ENCODE measurements around the gene CDK6. TPM values are rescaled to one million over a fixed set of nuclear protein-coding genes. Genes with fewer than 3 reads are reported as not detected.

CDK6 gene
- total and polyA plus RNA-seq, 2 donors, result 6.5 to 42.0 TPM

- 95% methylated on average over 6 of the region's 6 CpGs for WGBS
- no peak overlapping the region for H3K27ac ChIP-seq (ENCODE audit: low read depth in 1 of 2, low read length in 1 of 2)
- H3K4me3 ChIP-seq (ENCODE audit: low read length in 2 of 2), result no peak overlapping the region
- DNase-seq (ENCODE audit: low read depth in 6 of 9, low spot score in 9 of 9), result no peak
- H3K9me3 ChIP-seq (ENCODE audit: control insufficient read depth in 2 of 2, insufficient read depth in 1 of 2, low read length in 1 of 2), result no peaks in the 10 kb centered on the region
- H3K36me3 ChIP-seq (ENCODE audit: control insufficient read depth in 2 of 2, insufficient read depth in 2 of 2, low read length in 1 of 2), result peaks cover 16 to 42% of the 10 kb centered on the region in 2 donors
- H3K27me3 ChIP-seq (ENCODE audit: control insufficient read depth in 2 of 2, insufficient read depth in 1 of 2, low read length in 1 of 2), result no peaks in the 10 kb centered on the region
- peaks cover 0 to 4% of the 10 kb centered on the region in 2 donors for H3K4me1 ChIP-seq (ENCODE audit: control insufficient read depth in 2 of 2, insufficient read depth in 2 of 2, low read length in 2 of 2)
These were observed 164.7 kb downstream of the CDK6 start for GRCh38 chr7:92671505-92672169.

GRCh38 chr7:92670204-92670851, 166.0 kb downstream of the CDK6 start:
- no peak for DNase-seq (ENCODE audit: low read depth in 6 of 9, low spot score in 9 of 9)
- Histone ChIP-seq H3K27me3 (ENCODE audit: control insufficient read depth in 2 of 2, insufficient read depth in 1 of 2, low read length in 1 of 2) (no peaks in the 10 kb centered on the region), H3K4me3 (ENCODE audit: low read length in 2 of 2) (no peak overlapping the region), H3K9me3 (ENCODE audit: control insufficient read depth in 2 of 2, insufficient read depth in 1 of 2, low read length in 1 of 2) (no peaks in the 10 kb centered on the region), H3K36me3 (ENCODE audit: control insufficient read depth in 2 of 2, insufficient read depth in 2 of 2, low read length in 1 of 2) (peaks cover 16 to 45% of the 10 kb centered on the region in 2 donors), H3K4me1 (ENCODE audit: control insufficient read depth in 2 of 2, insufficient read depth in 2 of 2, low read length in 2 of 2) (peaks cover 0 to 4% of the 10 kb centered on the region in 2 donors), H3K27ac (ENCODE audit: low read depth in 1 of 2, low read length in 1 of 2) (no peak overlapping the region)
- 94% methylated on average over 2 of the region's 2 CpGs for WGBS

- 96% methylated on average over 3 of the region's 3 CpGs for WGBS
- H3K27ac ChIP-seq (ENCODE audit: low read depth in 1 of 2, low read length in 1 of 2), result no peak overlapping the region
- peaks cover 0 to 2% of the 10 kb centered on the region in 2 donors for H3K4me1 ChIP-seq (ENCODE audit: control insufficient read depth in 2 of 2, insufficient read depth in 2 of 2, low read length in 2 of 2)
- DNase-seq (ENCODE audit: low read depth in 6 of 9, low spot score in 9 of 9), result no peak
- peaks cover 16 to 45% of the 10 kb centered on the region in 2 donors for H3K36me3 ChIP-seq (ENCODE audit: control insufficient read depth in 2 of 2, insufficient read depth in 2 of 2, low read length in 1 of 2)
- H3K27me3 ChIP-seq (ENCODE audit: control insufficient read depth in 2 of 2, insufficient read depth in 1 of 2, low read length in 1 of 2), result no peaks in the 10 kb centered on the region
- no peak overlapping the region for H3K4me3 ChIP-seq (ENCODE audit: low read length in 2 of 2)
- H3K9me3 ChIP-seq (ENCODE audit: control insufficient read depth in 2 of 2, insufficient read depth in 1 of 2, low read length in 1 of 2), result no peaks in the 10 kb centered on the region
These were observed 166.7 kb downstream of the CDK6 start for GRCh38 chr7:92669616-92670165.

- peaks cover 16 to 48% of the 10 kb centered on the region in 2 donors for H3K36me3 ChIP-seq (ENCODE audit: control insufficient read depth in 2 of 2, insufficient read depth in 2 of 2, low read length in 1 of 2)
- H3K27ac ChIP-seq (ENCODE audit: low read depth in 1 of 2, low read length in 1 of 2), result no peak overlapping the region
- no peaks in the 10 kb centered on the region for H3K9me3 ChIP-seq (ENCODE audit: control insufficient read depth in 2 of 2, insufficient read depth in 1 of 2, low read length in 1 of 2)
- H3K4me3 ChIP-seq (ENCODE audit: low read length in 2 of 2), result no peak overlapping the region
- no peak for DNase-seq (ENCODE audit: low read depth in 6 of 9, low spot score in 9 of 9)
- no peaks in the 10 kb centered on the region for H3K27me3 ChIP-seq (ENCODE audit: control insufficient read depth in 2 of 2, insufficient read depth in 1 of 2, low read length in 1 of 2)
- no peaks in the 10 kb centered on the region for H3K4me1 ChIP-seq (ENCODE audit: control insufficient read depth in 2 of 2, insufficient read depth in 2 of 2, low read length in 2 of 2)
These were observed 167.8 kb downstream of the CDK6 start for GRCh38 chr7:92668564-92668963.

GRCh38 chr7:92667816-92668535, 168.4 kb downstream of the CDK6 start:
- Histone ChIP-seq H3K4me1 (ENCODE audit: control insufficient read depth in 2 of 2, insufficient read depth in 2 of 2, low read length in 2 of 2) (peaks cover 0 to 3% of the 10 kb centered on the region in 2 donors), H3K36me3 (ENCODE audit: control insufficient read depth in 2 of 2, insufficient read depth in 2 of 2, low read length in 1 of 2) (peaks cover 16 to 48% of the 10 kb centered on the region in 2 donors), H3K4me3 (ENCODE audit: low read length in 2 of 2) (no peak overlapping the region), H3K27ac (ENCODE audit: low read depth in 1 of 2, low read length in 1 of 2) (no peak overlapping the region), H3K9me3 (ENCODE audit: control insufficient read depth in 2 of 2, insufficient read depth in 1 of 2, low read length in 1 of 2) (no peaks in the 10 kb centered on the region), H3K27me3 (ENCODE audit: control insufficient read depth in 2 of 2, insufficient read depth in 1 of 2, low read length in 1 of 2) (no peaks in the 10 kb centered on the region)
- 97% methylated on average over 6 of the region's 6 CpGs for WGBS
- no peak for DNase-seq (ENCODE audit: low read depth in 6 of 9, low spot score in 9 of 9)

GRCh38 chr7:92665926-92666325, 170.4 kb downstream of the CDK6 start:
- WGBS, result 78% methylated on average over 2 of the region's 2 CpGs
- no peak for DNase-seq (ENCODE audit: low read depth in 6 of 9, low spot score in 9 of 9)
- Histone ChIP-seq H3K27me3 (ENCODE audit: control insufficient read depth in 2 of 2, insufficient read depth in 1 of 2, low read length in 1 of 2) (no peaks in the 10 kb centered on the region), H3K4me1 (ENCODE audit: control insufficient read depth in 2 of 2, insufficient read depth in 2 of 2, low read length in 2 of 2) (peaks cover 0 to 3% of the 10 kb centered on the region in 2 donors), H3K27ac (ENCODE audit: low read depth in 1 of 2, low read length in 1 of 2) (no peak overlapping the region), H3K9me3 (ENCODE audit: control insufficient read depth in 2 of 2, insufficient read depth in 1 of 2, low read length in 1 of 2) (no peaks in the 10 kb centered on the region), H3K4me3 (ENCODE audit: low read length in 2 of 2) (no peak overlapping the region), H3K36me3 (ENCODE audit: control insufficient read depth in 2 of 2, insufficient read depth in 2 of 2, low read length in 1 of 2) (peaks cover 17 to 54% of the 10 kb centered on the region in 2 donors)

- peaks cover 21 to 23% of the 10 kb centered on the region in 2 donors for H3K4me1 ChIP-seq (ENCODE audit: control insufficient read depth in 2 of 2, insufficient read depth in 2 of 2, low read length in 2 of 2)
- H3K27ac ChIP-seq (ENCODE audit: low read depth in 1 of 2, low read length in 1 of 2), result no peak overlapping the region
- H3K36me3 ChIP-seq (ENCODE audit: control insufficient read depth in 2 of 2, insufficient read depth in 2 of 2, low read length in 1 of 2), result peaks cover 11 to 35% of the 10 kb centered on the region in 2 donors
- H3K4me3 ChIP-seq (ENCODE audit: low read length in 2 of 2), result no peak overlapping the region
- H3K27me3 ChIP-seq (ENCODE audit: control insufficient read depth in 2 of 2, insufficient read depth in 1 of 2, low read length in 1 of 2), result no peaks in the 10 kb centered on the region
- no peak for DNase-seq (ENCODE audit: low read depth in 6 of 9, low spot score in 9 of 9)
- WGBS, result 97% methylated on average over 1 of the region's 1 CpG
- no peaks in the 10 kb centered on the region for H3K9me3 ChIP-seq (ENCODE audit: control insufficient read depth in 2 of 2, insufficient read depth in 1 of 2, low read length in 1 of 2)
These were observed 174.7 kb downstream of the CDK6 start for GRCh38 chr7:92661651-92662050.

GRCh38 chr7:92658671-92659070, 177.7 kb downstream of the CDK6 start:
- 14% methylated on average over 4 of the region's 4 CpGs for WGBS
- Histone ChIP-seq H3K9me3 (ENCODE audit: control insufficient read depth in 2 of 2, insufficient read depth in 1 of 2, low read length in 1 of 2) (no peaks in the 10 kb centered on the region), H3K27ac (ENCODE audit: low read depth in 1 of 2, low read length in 1 of 2) (peak overlapping the region in 1 of 2 donors; percentile 45), H3K27me3 (ENCODE audit: control insufficient read depth in 2 of 2, insufficient read depth in 1 of 2, low read length in 1 of 2) (no peaks in the 10 kb centered on the region), H3K4me3 (ENCODE audit: low read length in 2 of 2) (no peak overlapping the region), H3K36me3 (ENCODE audit: control insufficient read depth in 2 of 2, insufficient read depth in 2 of 2, low read length in 1 of 2) (peaks cover 11 to 30% of the 10 kb centered on the region in 2 donors), H3K4me1 (ENCODE audit: control insufficient read depth in 2 of 2, insufficient read depth in 2 of 2, low read length in 2 of 2) (peaks cover 21 to 27% of the 10 kb centered on the region in 2 donors)
- peak in 1 of 9 donors; percentile 71 for DNase-seq (ENCODE audit: low read depth in 6 of 9, low spot score in 9 of 9)

- no peaks in the 10 kb centered on the region for H3K9me3 ChIP-seq (ENCODE audit: control insufficient read depth in 2 of 2, insufficient read depth in 1 of 2, low read length in 1 of 2)
- H3K27me3 ChIP-seq (ENCODE audit: control insufficient read depth in 2 of 2, insufficient read depth in 1 of 2, low read length in 1 of 2), result no peaks in the 10 kb centered on the region
- peaks cover 18 to 27% of the 10 kb centered on the region in 2 donors for H3K4me1 ChIP-seq (ENCODE audit: control insufficient read depth in 2 of 2, insufficient read depth in 2 of 2, low read length in 2 of 2)
- no peak overlapping the region for H3K27ac ChIP-seq (ENCODE audit: low read depth in 1 of 2, low read length in 1 of 2)
- H3K36me3 ChIP-seq (ENCODE audit: control insufficient read depth in 2 of 2, insufficient read depth in 2 of 2, low read length in 1 of 2), result peaks cover 8 to 27% of the 10 kb centered on the region in 2 donors
- 9% methylated on average over 1 of the region's 1 CpG for WGBS
- no peak overlapping the region for H3K4me3 ChIP-seq (ENCODE audit: low read length in 2 of 2)
- DNase-seq (ENCODE audit: low read depth in 6 of 9, low spot score in 9 of 9), result no peak
These were observed 179.0 kb downstream of the CDK6 start for GRCh38 chr7:92657391-92657790.
